ENCODE results near the gene CAMK1D. TPM values are rescaled to one million over a fixed set of nuclear protein-coding genes. Genes with fewer than 3 reads are reported as not detected.

The CAMK1D gene
- polyA plus RNA-seq, 2 of the 4 experiments (the other 2 are of a cell fraction), result 6.6 to 12.5 TPM

DNA sequence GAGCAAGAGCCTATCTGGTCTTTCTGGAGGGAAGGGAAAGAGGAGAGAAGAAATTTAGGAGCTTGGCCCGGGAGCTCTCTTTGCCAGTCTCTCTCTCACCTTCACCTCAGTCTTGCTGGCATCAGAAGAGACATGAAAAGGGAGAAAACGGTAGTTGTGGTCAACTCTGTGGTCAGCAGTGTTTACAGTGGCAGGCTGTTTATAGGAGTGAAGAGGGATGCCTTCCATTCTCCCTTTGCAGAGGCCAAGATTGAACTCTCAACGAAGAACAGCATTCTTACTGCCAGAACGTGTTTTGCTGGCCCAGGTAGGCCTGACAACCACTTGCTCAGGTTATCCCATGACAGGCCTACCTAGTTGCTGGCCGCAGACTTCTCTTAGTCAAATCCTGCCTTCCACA is 518.9 kb downstream of the CAMK1D start:
- Histone ChIP-seq H3K4me1 (no peaks in the 10 kb centered on the region), H3K4me3 (no peak overlapping the region), H3K4me2 (no peak overlapping the region), H3K27ac (no peak overlapping the region), H3K9me3 (no peaks in the 10 kb centered on the region)
- CTCF ChIA-PET, result interaction anchor here (0.7 to 3.2 kb wide), 2 partner anchors 34 to 46 kb away, joined by 3 to 9 read pairs; no protein-coding TSS in a partner anchor
- DNase-seq (ENCODE audit: low read depth in 1 of 2, low spot score in 1 of 2), result no peak
- no peak for FAIRE-seq
- TF ChIP-seq, protein P1, sequence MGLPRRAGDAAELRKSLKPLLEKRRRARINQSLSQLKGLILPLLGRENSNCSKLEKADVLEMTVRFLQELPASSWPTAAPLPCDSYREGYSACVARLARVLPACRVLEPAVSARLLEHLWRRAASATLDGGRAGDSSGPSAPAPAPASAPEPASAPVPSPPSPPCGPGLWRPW (IDR thresholded peaks at IDR 0.05), result no peak
- TF ChIP-seq HOXB13 (CRISPR knock-in tag; IDR thresholded peaks at IDR 0.05; ENCODE audit: low read depth) (no peak), SREBF2 (IDR thresholded peaks at IDR 0.05) (no peak), RFX5 (IDR thresholded peaks at IDR 0.05) (no peak), FOSB (CRISPR knock-in tag; IDR thresholded peaks at IDR 0.05) (no peak), ZFP36 (IDR thresholded peaks at IDR 0.05; ENCODE audit: borderline replicate concordance, partially characterized antibody) (no peak), BHLHE40 (IDR thresholded peaks at IDR 0.05; ENCODE audit: low read depth, low read length) (no peak)
- TF ChIP-seq, protein P2, sequence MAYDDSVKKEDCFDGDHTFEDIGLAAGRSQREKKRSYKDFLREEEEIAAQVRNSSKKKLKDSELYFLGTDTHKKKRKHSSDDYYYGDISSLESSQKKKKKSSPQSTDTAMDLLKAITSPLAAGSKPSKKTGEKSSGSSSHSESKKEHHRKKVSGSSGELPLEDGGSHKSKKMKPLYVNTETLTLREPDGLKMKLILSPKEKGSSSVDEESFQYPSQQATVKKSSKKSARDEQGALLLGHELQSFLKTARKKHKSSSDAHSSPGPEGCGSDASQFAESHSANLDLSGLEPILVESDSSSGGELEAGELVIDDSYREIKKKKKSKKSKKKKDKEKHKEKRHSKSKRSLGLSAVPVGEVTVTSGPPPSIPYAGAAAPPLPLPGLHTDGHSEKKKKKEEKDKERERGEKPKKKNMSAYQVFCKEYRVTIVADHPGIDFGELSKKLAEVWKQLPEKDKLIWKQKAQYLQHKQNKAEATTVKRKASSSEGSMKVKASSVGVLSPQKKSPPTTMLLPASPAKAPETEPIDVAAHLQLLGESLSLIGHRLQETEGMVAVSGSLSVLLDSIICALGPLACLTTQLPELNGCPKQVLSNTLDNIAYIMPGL (CRISPR knock-in tag; IDR thresholded peaks at IDR 0.05; ENCODE audit: borderline replicate concordance), result no peak
- POLR2A ChIA-PET, result no interaction called here
- no peak for ATAC-seq
- WGBS (ENCODE audit: missing lambda C conversion rate), result 49% methylated on average over 5 of the region's 5 CpGs

DNA sequence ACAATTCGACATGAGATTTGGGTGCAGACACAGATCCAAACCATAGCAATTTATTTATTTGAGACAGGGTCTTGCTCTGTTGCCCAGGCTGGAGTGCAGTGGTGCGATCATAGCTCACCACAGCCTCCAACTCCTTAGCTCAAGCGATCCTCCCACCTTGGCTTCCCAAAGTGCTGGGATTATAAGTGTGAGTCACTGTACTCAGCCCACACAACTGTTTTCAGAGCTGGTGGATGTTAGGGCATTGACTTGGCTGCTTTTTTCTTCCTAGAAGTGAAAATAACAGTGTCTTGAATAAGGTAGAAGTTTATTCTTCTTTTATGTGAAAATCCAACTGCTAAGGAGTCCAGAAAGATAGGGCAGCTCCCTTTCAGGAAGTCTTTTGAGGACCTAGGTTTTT is 520.1 kb downstream of the CAMK1D start:
- ATAC-seq, result no peak
- FAIRE-seq, result no peak
- no peak overlapping the region for H3K4me2 ChIP-seq
- ChIA-PET POLR2A (no interaction called here), CTCF (interaction anchor here (0.7 to 3.2 kb wide), 3 partner anchors 16 to 213 kb away, joined by 3 to 9 read pairs (median 3); no protein-coding TSS in a partner anchor)
- H3K4me3 ChIP-seq, result no peak overlapping the region
- H3K27ac ChIP-seq, result no peak overlapping the region
- TF ChIP-seq TFCP2L1 (CRISPR knock-in tag; IDR thresholded peaks at IDR 0.05), result no peak
- TF ChIP-seq EHMT2 (IDR thresholded peaks at IDR 0.05; ENCODE audit: low read depth), result no peak
- TF ChIP-seq ZFP36 (IDR thresholded peaks at IDR 0.05; ENCODE audit: borderline replicate concordance, partially characterized antibody), result no peak
- TF ChIP-seq, protein P1 (IDR thresholded peaks at IDR 0.05), result no peak
- no peak for TF ChIP-seq POLR2A (IDR thresholded peaks at IDR 0.05; ENCODE audit: low read length)
- no peak for TF ChIP-seq EP300 (IDR thresholded peaks at IDR 0.05)
- TF ChIP-seq, protein P2 (CRISPR knock-in tag; IDR thresholded peaks at IDR 0.05; ENCODE audit: borderline replicate concordance), result no peak
- no peak for TF ChIP-seq KDM1A (IDR thresholded peaks at IDR 0.05; ENCODE audit: low read depth)
- TF ChIP-seq GATA3 (IDR thresholded peaks at IDR 0.05; ENCODE audit: borderline replicate concordance), result no peak
- no peak for TF ChIP-seq RAD21 (conservative IDR thresholded peaks at IDR 0.05 in 1 of 2, IDR thresholded peaks at IDR 0.05 in 1 of 2)
- TF ChIP-seq SREBF2 (IDR thresholded peaks at IDR 0.05), result no peak
- TF ChIP-seq FOSL2 (IDR thresholded peaks at IDR 0.05), result no peak
- no peak for TF ChIP-seq FOSL2 (CRISPR knock-in tag; IDR thresholded peaks at IDR 0.05)
- TF ChIP-seq CHD4 (IDR thresholded peaks at IDR 0.05; ENCODE audit: borderline replicate concordance), result no peak
- TF ChIP-seq JUNB (IDR thresholded peaks at IDR 0.05), result no peak
- TF ChIP-seq ZC3H11A (IDR thresholded peaks at IDR 0.05), result no peak
- no peak for TF ChIP-seq HOXB5 (CRISPR knock-in tag; IDR thresholded peaks at IDR 0.05)
- no peak for DNase-seq (ENCODE audit: low read depth in 1 of 2, low spot score in 1 of 2)
- H3K9me3 ChIP-seq, result no peaks in the 10 kb centered on the region
- 50% methylated on average over 3 of the region's 3 CpGs for WGBS (ENCODE audit: missing lambda C conversion rate)
- H3K4me1 ChIP-seq, result no peaks in the 10 kb centered on the region

DNA sequence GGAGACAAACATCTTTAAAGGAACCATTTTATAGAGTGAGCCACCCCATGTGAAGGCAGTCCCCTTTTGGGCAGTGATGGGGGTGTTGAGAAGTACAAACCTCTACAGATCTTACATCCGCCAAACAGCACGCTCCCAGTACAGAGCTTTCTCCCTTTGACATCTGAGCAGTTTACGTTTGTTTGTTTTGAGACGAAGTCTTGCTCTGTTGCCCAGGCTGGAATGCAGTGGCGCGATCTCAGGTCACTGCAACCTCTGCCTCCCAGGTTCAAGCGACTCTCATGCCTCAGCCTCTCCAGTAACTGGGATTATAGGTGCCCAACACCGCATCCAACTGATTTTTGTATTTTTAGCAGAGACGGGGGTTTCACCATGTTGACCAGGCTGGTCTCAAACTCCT is 523.2 kb downstream of the CAMK1D start:
- H3K9me3 ChIP-seq, result no peaks in the 10 kb centered on the region
- DNase-seq (ENCODE audit: low read depth in 1 of 2, low spot score in 1 of 2), result no peak
- WGBS (ENCODE audit: missing lambda C conversion rate), result 69% methylated on average over 9 of the region's 9 CpGs
- POLR2A ChIA-PET, result no interaction called here
- no peak overlapping the region for H3K27ac ChIP-seq
- ATAC-seq, result no peak
- no peak for FAIRE-seq
- H3K4me3 ChIP-seq, result no peak overlapping the region
- no peak overlapping the region for H3K4me2 ChIP-seq
- CTCF ChIA-PET, result interaction anchor here (1.0 kb wide), 1 partner anchor 9 kb away, joined by 3 read pairs; no protein-coding TSS in a partner anchor
- H3K4me1 ChIP-seq, result no peaks in the 10 kb centered on the region
- TF ChIP-seq PHF8 (IDR thresholded peaks at IDR 0.05; ENCODE audit: borderline replicate concordance, low read depth), result no peak
- no peak for TF ChIP-seq CHD2 (IDR thresholded peaks at IDR 0.05; ENCODE audit: low read length, partially characterized antibody)
- no peak for TF ChIP-seq CTCF (IDR thresholded peaks at IDR 0.05)
- no peak for TF ChIP-seq RAD21 (conservative IDR thresholded peaks at IDR 0.05 in 1 of 2, IDR thresholded peaks at IDR 0.05 in 1 of 2)
- no peak for TF ChIP-seq REST (IDR thresholded peaks at IDR 0.05)
